Measurements from ENCODE around the gene PRUNE2.
A peak's percentile ranks its signal among the peaks of the same experiment; 100 is the strongest.

PRUNE2 gene

GRCh38 chr9:76729116-76729515 lies 176.8 kb downstream of the PRUNE2 start:
- no peak for FAIRE-seq

GRCh38 chr9:76725885-76726284 lies 180.0 kb downstream of the PRUNE2 start:
- FAIRE-seq, result no peak

GRCh38 chr9:76725011-76725546 lies 180.8 kb downstream of the PRUNE2 start:
- no peak for FAIRE-seq

- FAIRE-seq, result no peak
Measured at GRCh38 chr9:76720245-76720644, 185.7 kb downstream of the PRUNE2 start.

GRCh38 chr9:76718166-76718565 lies 187.7 kb downstream of the PRUNE2 start:
- no peak for FAIRE-seq

- FAIRE-seq, result no peak
Measured at GRCh38 chr9:76717613-76718012, 188.3 kb downstream of the PRUNE2 start.

GRCh38 chr9:76717176-76717575 lies 188.7 kb downstream of the PRUNE2 start:
- no peak for FAIRE-seq

GRCh38 chr9:76716085-76716672 lies 189.7 kb downstream of the PRUNE2 start:
- no peak for FAIRE-seq

GRCh38 chr9:76713381-76713780 lies 192.5 kb downstream of the PRUNE2 start:
- FAIRE-seq, result no peak

- FAIRE-seq, result no peak
Measured at GRCh38 chr9:76709020-76709419, 196.9 kb downstream of the PRUNE2 start.

- FAIRE-seq, result no peak
Measured at GRCh38 chr9:76707510-76707909, 198.4 kb downstream of the PRUNE2 start.

GRCh38 chr9:76704593-76705204 lies 201.2 kb downstream of the PRUNE2 start:
- FAIRE-seq, result peak; percentile 60

GRCh38 chr9:76703270-76703669 lies 202.6 kb downstream of the PRUNE2 start:
- no peak for FAIRE-seq

GRCh38 chr9:76701441-76702039 lies 204.4 kb downstream of the PRUNE2 start:
- no peak for FAIRE-seq

GRCh38 chr9:76700916-76701315 lies 205.0 kb downstream of the PRUNE2 start:
- FAIRE-seq, result no peak

- no peak for FAIRE-seq
Measured at GRCh38 chr9:76699971-76700370, 205.9 kb downstream of the PRUNE2 start.

GRCh38 chr9:76697554-76697953 lies 208.4 kb downstream of the PRUNE2 start:
- no peak for FAIRE-seq

- no peak for FAIRE-seq
Measured at GRCh38 chr9:76697081-76697480, 208.8 kb downstream of the PRUNE2 start.

GRCh38 chr9:76693912-76694311 lies 212.0 kb downstream of the PRUNE2 start:
- no peak for FAIRE-seq

- FAIRE-seq, result no peak
Measured at GRCh38 chr9:76692458-76693129, 213.3 kb downstream of the PRUNE2 start.

GRCh38 chr9:76691517-76692313 lies 214.2 kb downstream of the PRUNE2 start:
- FAIRE-seq, result no peak

- no peak for FAIRE-seq
Measured at GRCh38 chr9:76690973-76691370, 214.9 kb downstream of the PRUNE2 start.
